ENCODE results near the gene EDNRA.
"Not testable (repeated sequence)": the region's sequence is repeated elsewhere in the genome, so short reads cannot be mapped to it uniquely, and the experiment has no call there.

Gene EDNRA

GRCh38 chr4:147480891-147481576 is at the start of gene EDNRA:
EDNRA (plus strand) TSS chr4:147481097; CDS start chr4:147485682, 4,585 bp downstream.
- TF ChIP-seq ZNF274 (IDR thresholded peaks at IDR 0.05; ENCODE audit: low read depth, low read length) = no peak
- no peak within 1 kb of the TSS for H3K4me3 ChIP-seq (ENCODE audit: low read length)

DNA sequence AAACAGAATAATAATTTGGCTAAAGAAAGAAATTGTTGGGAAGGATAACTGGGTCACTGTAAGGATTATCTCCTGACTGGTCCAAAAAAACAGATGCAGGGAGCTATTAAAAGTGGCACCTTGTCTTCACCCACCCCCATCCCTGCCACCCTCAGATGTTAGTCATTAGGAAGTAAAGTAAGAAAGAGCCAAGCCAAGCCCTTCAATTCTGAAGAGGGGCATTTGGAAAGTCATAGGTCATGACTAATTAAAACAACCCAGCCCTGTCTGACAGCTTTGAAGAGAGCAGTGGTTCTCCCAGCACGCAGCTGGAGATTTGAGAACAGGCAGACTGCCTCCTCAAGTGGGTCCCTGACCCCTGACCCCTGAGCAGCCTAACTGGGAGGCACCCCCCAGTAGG is 46.5 kb upstream of the EDNRA start:
- H3K4me3 ChIP-seq (ENCODE audit: low read length) = not testable (repeated sequence)

- TF ChIP-seq ZNF274 (IDR thresholded peaks at IDR 0.05; ENCODE audit: low read depth, low read length) = no peak
- H3K4me3 ChIP-seq (ENCODE audit: low read length) = no peak overlapping the region
These were observed 40.5 kb upstream of the EDNRA start for GRCh38 chr4:147440442-147440841.

GRCh38 chr4:147447786-147448185 is 33.1 kb upstream of the EDNRA start:
- no peak overlapping the region for H3K4me3 ChIP-seq (ENCODE audit: low read length)
- TF ChIP-seq ZNF274 (IDR thresholded peaks at IDR 0.05; ENCODE audit: low read depth, low read length) = no peak

GRCh38 chr4:147453561-147454141 is 27.2 kb upstream of the EDNRA start:
- no peak for TF ChIP-seq ZNF274 (IDR thresholded peaks at IDR 0.05; ENCODE audit: low read depth, low read length)
- no peak overlapping the region for H3K4me3 ChIP-seq (ENCODE audit: low read length)

DNA sequence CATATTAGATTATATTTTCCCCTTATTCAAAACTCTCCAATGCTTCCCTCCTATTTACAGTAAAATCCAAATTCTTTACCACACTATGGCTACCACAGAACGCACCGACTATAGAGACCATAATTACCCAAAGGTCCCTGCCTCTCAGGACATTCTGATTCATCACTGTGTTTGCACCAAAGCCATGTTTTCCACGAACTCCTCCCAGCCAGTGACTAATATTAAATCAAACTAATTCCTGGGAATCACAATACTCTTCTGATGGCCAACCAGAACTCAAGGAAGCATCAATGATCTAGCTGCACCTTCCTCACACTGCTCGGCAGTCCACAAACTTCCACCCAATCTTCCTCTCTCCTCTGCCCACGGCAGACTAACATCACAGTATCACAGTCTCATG is 24.2 kb upstream of the EDNRA start:
- H3K4me3 ChIP-seq (ENCODE audit: low read length) = no peak overlapping the region
- TF ChIP-seq ZNF274 (IDR thresholded peaks at IDR 0.05; ENCODE audit: low read depth, low read length) = no peak

DNA sequence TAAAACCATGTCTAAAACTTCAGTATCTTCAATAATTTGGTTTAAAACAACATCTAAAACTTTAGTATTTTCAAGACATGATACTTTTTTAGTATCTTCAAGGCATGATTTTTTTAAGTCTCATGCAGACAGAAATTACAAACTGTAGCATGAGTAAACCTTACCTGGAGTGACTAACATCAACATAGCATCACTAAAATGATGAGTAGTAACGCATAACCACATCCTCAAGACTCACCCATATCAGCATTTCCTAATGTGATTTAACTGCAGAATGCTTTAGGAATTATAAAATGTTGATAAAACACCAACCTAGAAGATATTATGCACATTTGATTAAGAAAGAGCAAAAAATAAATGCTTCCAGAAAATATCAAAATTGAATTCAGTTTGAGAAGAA is 19.7 kb upstream of the EDNRA start:
- no peak overlapping the region for H3K4me3 ChIP-seq (ENCODE audit: low read length)
- no peak for TF ChIP-seq ZNF274 (IDR thresholded peaks at IDR 0.05; ENCODE audit: low read depth, low read length)

GRCh38 chr4:147463065-147463464 is 17.8 kb upstream of the EDNRA start:
- H3K4me3 ChIP-seq (ENCODE audit: low read length) = no peak overlapping the region
- no peak for TF ChIP-seq ZNF274 (IDR thresholded peaks at IDR 0.05; ENCODE audit: low read depth, low read length)

- no peak overlapping the region for H3K4me3 ChIP-seq (ENCODE audit: low read length)
- TF ChIP-seq ZNF274 (IDR thresholded peaks at IDR 0.05; ENCODE audit: low read depth, low read length) = no peak
These were observed 15.4 kb upstream of the EDNRA start for GRCh38 chr4:147465461-147465860.

DNA sequence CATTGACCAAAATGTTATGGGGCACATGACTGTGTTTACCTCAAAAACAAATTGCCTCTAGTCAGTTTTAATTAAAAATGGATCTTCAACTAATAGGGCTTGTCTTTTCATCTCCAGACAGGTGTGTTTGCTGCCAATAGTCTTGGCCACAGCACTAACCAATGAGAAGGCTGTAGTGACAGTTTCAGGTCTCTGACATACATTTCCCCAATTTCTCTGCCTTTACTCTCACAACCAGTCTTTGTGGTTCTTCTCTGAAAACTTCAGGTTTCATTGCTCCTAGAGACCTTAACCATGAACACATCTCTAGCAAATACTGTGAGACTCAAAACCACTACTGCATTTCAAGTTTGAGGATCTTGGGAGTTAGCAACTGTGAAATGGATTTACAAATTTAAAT is 3.5 kb upstream of the EDNRA start:
- H3K4me3 ChIP-seq (ENCODE audit: low read length) = no peak overlapping the region
- no peak for TF ChIP-seq ZNF274 (IDR thresholded peaks at IDR 0.05; ENCODE audit: low read depth, low read length)

DNA sequence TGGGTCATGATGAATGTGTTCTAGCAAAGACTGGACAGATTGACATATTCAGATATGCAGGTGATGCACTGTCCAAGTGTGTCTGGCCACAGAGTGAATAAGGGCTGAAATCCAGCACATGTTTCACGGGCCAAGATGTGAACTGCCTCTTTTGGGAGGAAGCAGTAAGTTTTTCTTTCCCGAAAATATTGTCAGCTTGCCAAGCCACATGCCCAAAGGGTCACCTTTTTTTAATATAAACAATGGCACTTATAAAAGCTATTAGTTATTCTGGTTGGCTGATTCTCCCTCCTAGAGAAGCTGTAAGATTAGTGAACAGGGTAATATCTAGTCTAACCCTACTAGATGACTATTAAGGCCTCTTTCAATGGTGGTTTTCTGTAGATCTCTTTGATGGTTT is 1.5 kb upstream of the EDNRA start:
- no peak for TF ChIP-seq ZNF274 (IDR thresholded peaks at IDR 0.05; ENCODE audit: low read depth, low read length)
- H3K4me3 ChIP-seq (ENCODE audit: low read length) = no peak overlapping the region

DNA sequence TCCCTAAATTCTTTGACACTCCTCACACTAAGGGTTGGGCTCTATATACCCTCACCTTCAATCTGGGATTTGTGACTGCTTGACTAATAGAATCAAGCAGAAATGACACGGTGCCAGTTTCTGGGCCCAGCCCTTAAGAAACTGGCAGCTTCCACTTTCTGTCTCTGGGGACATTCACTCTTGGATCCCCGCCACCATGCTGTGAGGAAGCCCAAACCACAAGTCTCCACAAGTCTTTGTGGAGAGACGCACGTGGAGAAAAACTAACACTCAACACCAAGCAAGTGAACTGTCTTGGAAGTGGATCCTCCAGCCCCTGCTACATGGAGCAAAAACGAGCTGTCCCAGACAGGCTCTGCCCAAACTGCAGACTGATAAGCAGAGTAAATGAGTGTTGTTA is 1.1 kb upstream of the EDNRA start:
- H3K4me3 ChIP-seq (ENCODE audit: low read length) = no peak overlapping the region
- TF ChIP-seq ZNF274 (IDR thresholded peaks at IDR 0.05; ENCODE audit: low read depth, low read length) = no peak

DNA sequence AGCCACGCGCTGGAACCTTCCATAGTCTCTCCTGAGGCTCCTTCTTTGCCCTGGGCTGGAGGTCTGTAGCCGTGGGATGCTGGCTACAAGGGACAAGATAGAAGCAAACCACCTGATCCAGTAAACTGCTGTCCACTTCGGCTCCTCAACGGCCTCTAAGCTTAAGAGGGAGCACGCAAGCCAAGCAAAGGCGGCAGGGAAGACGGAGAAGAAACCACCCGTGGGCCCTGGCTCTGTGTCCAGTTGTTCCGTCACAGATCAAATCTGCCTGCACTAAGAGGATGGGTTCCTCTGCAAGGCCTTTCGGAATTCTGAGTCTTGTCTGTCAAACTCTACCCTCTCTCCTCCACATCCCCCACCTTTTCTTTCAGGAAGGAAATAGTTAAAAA is 401 bp upstream of the EDNRA start:
- no peak for TF ChIP-seq ZNF274 (IDR thresholded peaks at IDR 0.05; ENCODE audit: low read depth, low read length)
- no peak overlapping the region for H3K4me3 ChIP-seq (ENCODE audit: low read length)

DNA sequence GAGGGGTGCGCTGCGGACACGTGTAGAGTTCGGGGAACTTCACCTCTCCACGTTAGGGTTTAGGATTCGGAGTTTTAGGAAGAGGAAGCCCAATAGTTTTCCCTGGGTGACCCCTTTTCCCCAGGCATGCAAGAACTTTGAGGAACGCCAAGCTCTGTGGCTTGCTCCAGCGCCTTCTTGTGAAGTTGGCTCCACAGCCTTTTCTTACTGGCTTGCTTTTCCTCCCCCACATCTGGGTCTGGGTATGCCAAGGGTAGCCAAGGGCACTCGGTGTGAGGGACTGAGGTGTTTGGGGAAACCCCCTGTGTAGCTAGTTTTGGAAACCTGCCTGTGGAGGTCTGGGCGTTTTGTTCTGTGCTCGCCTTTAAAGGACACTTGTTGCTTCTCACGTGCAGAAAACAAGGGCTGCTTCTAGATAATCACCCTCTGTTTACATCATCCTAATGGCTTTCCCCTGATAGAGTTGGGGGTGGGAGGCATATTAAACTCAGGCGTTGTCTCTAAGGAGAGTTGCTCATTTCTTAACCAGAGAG is 746 bp downstream of the EDNRA start:
- no peak overlapping the region for H3K4me3 ChIP-seq (ENCODE audit: low read length)
- TF ChIP-seq ZNF274 (IDR thresholded peaks at IDR 0.05; ENCODE audit: low read depth, low read length) = no peak

GRCh38 chr4:147482281-147482680 is 1.4 kb downstream of the EDNRA start:
- H3K4me3 ChIP-seq (ENCODE audit: low read length) = no peak overlapping the region
- no peak for TF ChIP-seq ZNF274 (IDR thresholded peaks at IDR 0.05; ENCODE audit: low read depth, low read length)

DNA sequence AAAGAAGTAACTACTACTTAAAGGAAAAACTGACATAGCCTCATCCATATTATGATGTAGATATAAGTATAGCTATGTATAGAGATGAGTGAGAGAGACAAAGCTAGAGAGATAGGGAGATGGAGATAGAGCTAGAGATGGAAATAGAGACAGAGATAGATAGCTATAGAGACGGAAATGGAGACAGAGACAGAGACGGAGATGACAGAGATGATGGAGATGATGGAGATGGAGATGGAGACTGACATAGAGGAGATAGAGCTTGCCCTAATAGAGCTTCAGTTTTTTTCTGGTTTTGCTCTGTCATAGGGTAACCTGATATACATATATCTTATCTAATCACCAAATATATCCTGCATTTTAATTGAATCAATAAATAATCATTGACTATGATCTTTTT is 4.3 kb downstream of the EDNRA start:
- TF ChIP-seq ZNF274 (IDR thresholded peaks at IDR 0.05; ENCODE audit: low read depth, low read length) = no peak
- no peak overlapping the region for H3K4me3 ChIP-seq (ENCODE audit: low read length)

Measured in GM08714 (cell line).